Endothelial cell of umbilical vein (primary cell): ENCODE results near the gene PHKA2.

Experiments used
- EZH2 ChIP-seq: IDR thresholded peaks from 2 replicates; pipeline ENCODE4 v1.6.1; 2012; ENCODE audit warnings: borderline replicate concordance, low read depth, mild to moderate bottlenecking, moderate library complexity, low read length, inconsistent platforms; ENCODE audit not compliant: severe bottlenecking
- MYC ChIP-seq: IDR thresholded peaks from one replicate; pipeline ENCODE4 v1.6.1; 2011; ENCODE audit warnings: mild to moderate bottlenecking, low read depth, low read length
- POLR2A ChIP-seq: IDR thresholded peaks from 2 replicates; pipeline ENCODE4 v1.6.1; 2012; ENCODE audit warnings: low read depth, mild to moderate bottlenecking, control low read depth, low read length
- POLR2AphosphoS5 ChIP-seq: IDR thresholded peaks from 2 replicates; pipeline ENCODE4 v1.6.1; 2012; ENCODE audit warnings: low read depth, mild to moderate bottlenecking, control low read depth, low read length, moderate library complexity; ENCODE audit not compliant: insufficient read depth
- TF ChIP-seq, protein P1 (sequence below), 2 donors: IDR thresholded peaks; 1 replicate in 1 of 2; 2 replicates in 1 of 2; pipeline ENCODE4 v1.5.1; 2011; ENCODE audit warnings: low read length in 2 of 2, mild to moderate bottlenecking in 2 of 2, moderate library complexity in 2 of 2, control low read depth in 1 of 2, inconsistent platforms in 1 of 2, low read depth in 1 of 2; ENCODE audit not compliant: insufficient read depth in 1 of 2; ENCODE audit errors: extremely low read depth in 1 of 2
- TF ChIP-seq, protein P2 (sequence below): IDR thresholded peaks from 2 replicates; pipeline ENCODE4 v1.6.1; 2011; ENCODE audit not compliant: insufficient read depth, insufficient read length

DNA sequence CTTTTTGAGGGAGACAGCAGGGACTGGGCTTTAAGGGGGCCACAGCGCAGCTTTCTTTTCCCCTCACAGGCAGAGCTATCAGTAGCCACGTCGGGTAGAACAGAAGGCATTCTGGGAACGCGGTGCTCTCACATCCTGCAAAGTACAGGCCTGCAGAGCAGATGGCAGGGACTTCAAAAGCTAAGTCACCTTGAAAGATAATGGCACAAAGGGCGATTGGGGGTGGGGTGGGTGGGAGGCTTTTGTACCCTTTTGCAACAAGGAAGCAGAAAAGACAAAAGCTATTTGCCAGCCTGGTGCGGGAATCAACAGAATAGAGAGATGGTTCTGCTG lies 93.9 kb downstream of the PHKA2 start:
- TF ChIP-seq, protein P1, sequence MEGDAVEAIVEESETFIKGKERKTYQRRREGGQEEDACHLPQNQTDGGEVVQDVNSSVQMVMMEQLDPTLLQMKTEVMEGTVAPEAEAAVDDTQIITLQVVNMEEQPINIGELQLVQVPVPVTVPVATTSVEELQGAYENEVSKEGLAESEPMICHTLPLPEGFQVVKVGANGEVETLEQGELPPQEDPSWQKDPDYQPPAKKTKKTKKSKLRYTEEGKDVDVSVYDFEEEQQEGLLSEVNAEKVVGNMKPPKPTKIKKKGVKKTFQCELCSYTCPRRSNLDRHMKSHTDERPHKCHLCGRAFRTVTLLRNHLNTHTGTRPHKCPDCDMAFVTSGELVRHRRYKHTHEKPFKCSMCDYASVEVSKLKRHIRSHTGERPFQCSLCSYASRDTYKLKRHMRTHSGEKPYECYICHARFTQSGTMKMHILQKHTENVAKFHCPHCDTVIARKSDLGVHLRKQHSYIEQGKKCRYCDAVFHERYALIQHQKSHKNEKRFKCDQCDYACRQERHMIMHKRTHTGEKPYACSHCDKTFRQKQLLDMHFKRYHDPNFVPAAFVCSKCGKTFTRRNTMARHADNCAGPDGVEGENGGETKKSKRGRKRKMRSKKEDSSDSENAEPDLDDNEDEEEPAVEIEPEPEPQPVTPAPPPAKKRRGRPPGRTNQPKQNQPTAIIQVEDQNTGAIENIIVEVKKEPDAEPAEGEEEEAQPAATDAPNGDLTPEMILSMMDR (IDR thresholded peaks at IDR 0.05; ENCODE audit: extremely low read depth in 1 of 2, insufficient read depth in 1 of 2, low read depth in 1 of 2, low read length in 2 of 2): no peak
- no peak for TF ChIP-seq POLR2A
- no peak for TF ChIP-seq POLR2AphosphoS5
- TF ChIP-seq, protein P2, sequence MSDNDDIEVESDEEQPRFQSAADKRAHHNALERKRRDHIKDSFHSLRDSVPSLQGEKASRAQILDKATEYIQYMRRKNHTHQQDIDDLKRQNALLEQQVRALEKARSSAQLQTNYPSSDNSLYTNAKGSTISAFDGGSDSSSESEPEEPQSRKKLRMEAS: no peak
- no peak for TF ChIP-seq MYC
- no peak for TF ChIP-seq EZH2
